ENCODE results near the gene NAA35.
"Not testable (repeated sequence)": the region's sequence is repeated elsewhere in the genome, so short reads cannot be mapped to it uniquely, and the experiment has no call there.

NAA35 gene

GRCh38 chr9:85940832-85941621 is at the start of gene NAA35:
TSS of gene NAA35 (plus strand) at chr9:85941146. CDS start at chr9:85942160, 1,014 bp downstream.
- peak; percentile 99 for DNase-seq (ENCODE audit: low read depth)

- no peak for DNase-seq (ENCODE audit: low read depth)
These were observed 48.5 kb upstream of the NAA35 start for GRCh38 chr9:85892401-85892800.

- no peak for DNase-seq (ENCODE audit: low read depth)
These were observed 45.3 kb upstream of the NAA35 start for GRCh38 chr9:85895685-85896084.

- DNase-seq (ENCODE audit: low read depth): no peak
These were observed 43.1 kb upstream of the NAA35 start for GRCh38 chr9:85897848-85898247.

GRCh38 chr9:85898332-85898731 is 42.6 kb upstream of the NAA35 start:
- no peak for DNase-seq (ENCODE audit: low read depth)

GRCh38 chr9:85899388-85899787 is 41.6 kb upstream of the NAA35 start:
- DNase-seq (ENCODE audit: low read depth): no peak

GRCh38 chr9:85900504-85901201 is 40.3 kb upstream of the NAA35 start:
- peak; percentile 2 for DNase-seq (ENCODE audit: low read depth)

- no peak for DNase-seq (ENCODE audit: low read depth)
These were observed 36.0 kb upstream of the NAA35 start for GRCh38 chr9:85904975-85905374.

- DNase-seq (ENCODE audit: low read depth): no peak
These were observed 35.0 kb upstream of the NAA35 start for GRCh38 chr9:85905957-85906356.

- no peak for DNase-seq (ENCODE audit: low read depth)
These were observed 31.6 kb upstream of the NAA35 start for GRCh38 chr9:85909390-85909789.

GRCh38 chr9:85914108-85914507 is 26.8 kb upstream of the NAA35 start:
- no peak for DNase-seq (ENCODE audit: low read depth)

- no peak for DNase-seq (ENCODE audit: low read depth)
These were observed 23.2 kb upstream of the NAA35 start for GRCh38 chr9:85917756-85918155.

- no peak for DNase-seq (ENCODE audit: low read depth)
These were observed 15.5 kb upstream of the NAA35 start for GRCh38 chr9:85925493-85925892.

GRCh38 chr9:85927076-85927475 is 13.9 kb upstream of the NAA35 start:
- DNase-seq (ENCODE audit: low read depth): no peak

GRCh38 chr9:85931495-85931894 is 9.5 kb upstream of the NAA35 start:
- DNase-seq (ENCODE audit: low read depth): no peak

- not testable (repeated sequence) for DNase-seq (ENCODE audit: low read depth)
These were observed 5.0 kb upstream of the NAA35 start for GRCh38 chr9:85935950-85936349.

- no peak for DNase-seq (ENCODE audit: low read depth)
These were observed 593 bp upstream of the NAA35 start for GRCh38 chr9:85940275-85940831.

GRCh38 chr9:85941622-85941940 is 635 bp downstream of the NAA35 start:
- DNase-seq (ENCODE audit: low read depth): no peak

- no peak for DNase-seq (ENCODE audit: low read depth)
These were observed 1.3 kb downstream of the NAA35 start for GRCh38 chr9:85941966-85942912.

GRCh38 chr9:85942913-85943709 is 2.2 kb downstream of the NAA35 start:
- DNase-seq (ENCODE audit: low read depth): no peak

- no peak for DNase-seq (ENCODE audit: low read depth)
These were observed 2.9 kb downstream of the NAA35 start for GRCh38 chr9:85943757-85944430.

Measured in stimulated activated CD8-positive, alpha-beta memory T cell treated with anti-CD3 and anti-CD28 coated beads, Interleukin-15, amount 100 ng/mL, for 1 hour (primary cell).